ENCODE results near the gene TNP1. TPM values are rescaled to one million over a fixed set of nuclear protein-coding genes. Genes with fewer than 3 reads are reported as not detected.

The TNP1 gene
- total RNA-seq, 1 experiment from 2014 or later = not detected

- Histone ChIP-seq H2BK15ac (ENCODE audit: low read depth, low read length) (no peak overlapping the region), H3K9ac (ENCODE audit: extremely low read depth, insufficient read length, low read length) (no peak overlapping the region), H2BK20ac (ENCODE audit: low read depth, low read length, poor library complexity, severe bottlenecking) (no peak overlapping the region), H3T11ph (ENCODE audit: low read length) (no peak overlapping the region), H3K27me3 (ENCODE audit: insufficient read depth, low read length) (no peaks in the 10 kb centered on the region; the same call in 1 of the 2 replicates), H3K18ac (ENCODE audit: insufficient read length, low read depth, low read length) (no peak overlapping the region), H3K23ac (ENCODE audit: insufficient read length, low read depth, low read length) (no peak overlapping the region), H2AK5ac (ENCODE audit: insufficient read length, low read length) (no peak overlapping the region), H4K20me1 (ENCODE audit: control insufficient read depth, insufficient read depth, insufficient read length) (no peaks in the 10 kb centered on the region), H2BK12ac (ENCODE audit: insufficient read length, low read depth, low read length) (no peak overlapping the region), H3K79me1 (ENCODE audit: insufficient read depth, low read depth, low read length, poor library complexity, severe bottlenecking) (no peaks in the 10 kb centered on the region), H4K91ac (ENCODE audit: insufficient read length, low read depth, low read length) (no peak overlapping the region), H4K8ac (replicated peaks; ENCODE audit: insufficient read length, low read depth, low read length) (no peak overlapping the region), H3K14ac (ENCODE audit: insufficient read depth, low read length) (no peak overlapping the region), H2AFZ (ENCODE audit: low read length) (no peak overlapping the region), H3K4me2 (ENCODE audit: insufficient read depth, insufficient read length, low read length) (no peak overlapping the region), H3K27ac (ENCODE audit: insufficient read length, low read depth, low read length) (no peak overlapping the region), H3K4ac (ENCODE audit: low read depth, low read length) (no peak overlapping the region), H3K9me3 (ENCODE audit: control insufficient read depth, low read depth, low read length) (no peaks in the 10 kb centered on the region), H2BK120ac (ENCODE audit: low read depth, low read length, poor library complexity, severe bottlenecking) (no peak overlapping the region), H3K79me2 (ENCODE audit: insufficient read depth, low read length) (no peaks in the 10 kb centered on the region), H3K23me2 (ENCODE audit: insufficient read length, low read depth, low read length, poor library complexity, severe bottlenecking) (no peaks in the 10 kb centered on the region), H2BK5ac (ENCODE audit: insufficient read length, low read length) (no peak overlapping the region), H4K5ac (ENCODE audit: insufficient read length, low read depth, low read length) (no peak overlapping the region), H3K56ac (ENCODE audit: insufficient read length, low read depth, low read length) (no peak overlapping the region), H3K4me1 (ENCODE audit: insufficient read depth, low read length) (no peaks in the 10 kb centered on the region)
- no peak for TF ChIP-seq CTCF (conservative IDR thresholded peaks at IDR 0.05)
- H3K27ac Mint-ChIP-seq = no peak overlapping the region
- H3K9me3 Mint-ChIP-seq = peaks cover 14 to 20% of the 10 kb centered on the region in 2 experiments; a peak in 4 of 5 replicates
- no peaks in the 10 kb centered on the region for H3K4me1 Mint-ChIP-seq
- DNase-seq = no peak
- no peak overlapping the region for H3K4me3 Mint-ChIP-seq
- H3K36me3 Mint-ChIP-seq (ENCODE audit: insufficient read depth in 1 of 3, low read depth in 3 of 3) = peaks cover 0 to 16% (median 6%) of the 10 kb centered on the region in 3 experiments; a peak in 5 of 7 replicates
- peaks cover 4% of the 10 kb centered on the region for H3K27me3 Mint-ChIP-seq (ENCODE audit: low read depth)
- WGBS (ENCODE audit: extremely low coverage, insufficient read length, low lambda C conversion rate) = no CpG with 5 or more reads among the region's 3 CpGs
These were observed 5.8 kb upstream of the TNP1 start for GRCh38 chr2:216865658-216866057.

Data from H9 (cell line).